Subcutaneous adipose tissue (tissue), 4 donors: ENCODE results near the gene MFF. TPM values are rescaled to one million over a fixed set of nuclear protein-coding genes. Genes with fewer than 3 reads are reported as not detected.

Experiments
- CTCF ChIP-seq: fragments of 450-650 bp; IDR thresholded peaks from one replicate; pipeline ENCODE4 v1.5.1; 2016; ENCODE audit warnings: low read depth, mild to moderate bottlenecking, control low read depth, antibody characterized with exemption, moderate library complexity
- total RNA-seq, 4 donors: library from RNA; depleted of rRNA; stranded (reverse); fragments of >200 nt; gene quantifications; one replicate each; pipeline ENCODE4 v1.1.0, GENCODE V29; 2016

MFF gene
- total RNA-seq, 4 donors from 2014 or later, result 90.9 to 135 (median 98.8) TPM

GRCh38 chr2:227296671-227297405 lies 28.2 kb upstream of the MFF start:
- no peak for TF ChIP-seq CTCF

DNA sequence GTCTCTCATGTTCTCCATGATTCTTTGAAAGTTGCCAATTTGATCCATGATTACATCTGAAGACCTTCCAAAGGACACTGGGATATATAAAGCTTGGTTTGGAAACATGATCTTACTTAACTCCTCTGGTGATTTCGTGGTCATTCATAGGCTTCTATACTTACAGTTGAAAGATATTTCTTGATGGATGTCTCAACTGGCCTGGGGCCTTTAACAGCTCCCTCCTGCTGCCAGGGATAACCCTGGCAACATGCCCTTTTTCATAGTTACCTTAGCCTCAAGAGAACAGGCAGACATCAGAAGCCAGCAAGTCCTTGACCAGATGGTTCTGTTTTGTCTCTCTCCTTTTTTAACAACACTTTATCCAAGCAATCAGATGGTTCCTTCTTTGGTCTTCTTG lies 23.5 kb upstream of the MFF start:
- TF ChIP-seq CTCF, result no peak

- no peak for TF ChIP-seq CTCF
Observed at GRCh38 chr2:227308784-227309183, 16.3 kb upstream of the MFF start.

GRCh38 chr2:227310756-227311110 lies 14.3 kb upstream of the MFF start:
- no peak for TF ChIP-seq CTCF

GRCh38 chr2:227311861-227312506 lies 13.1 kb upstream of the MFF start:
- TF ChIP-seq CTCF, result no peak

DNA sequence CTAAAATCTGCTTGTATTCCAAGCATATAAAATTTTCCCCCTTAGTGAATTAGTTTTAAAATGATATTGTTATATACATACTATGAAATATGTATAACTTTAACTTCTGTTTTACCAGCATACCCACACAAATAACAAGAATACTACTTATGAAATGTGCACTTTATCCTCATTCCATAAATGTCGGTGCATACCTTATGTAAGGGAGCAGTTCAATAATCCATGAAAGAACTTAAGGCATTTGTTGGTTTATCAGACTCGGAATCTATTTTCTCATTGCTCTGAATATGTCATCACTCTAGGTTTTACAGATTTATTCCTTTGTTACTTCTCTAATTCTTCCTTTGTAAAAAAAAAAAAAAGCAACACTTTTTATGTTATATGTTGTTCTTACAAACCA lies 12.5 kb upstream of the MFF start:
- TF ChIP-seq CTCF, result no peak

DNA sequence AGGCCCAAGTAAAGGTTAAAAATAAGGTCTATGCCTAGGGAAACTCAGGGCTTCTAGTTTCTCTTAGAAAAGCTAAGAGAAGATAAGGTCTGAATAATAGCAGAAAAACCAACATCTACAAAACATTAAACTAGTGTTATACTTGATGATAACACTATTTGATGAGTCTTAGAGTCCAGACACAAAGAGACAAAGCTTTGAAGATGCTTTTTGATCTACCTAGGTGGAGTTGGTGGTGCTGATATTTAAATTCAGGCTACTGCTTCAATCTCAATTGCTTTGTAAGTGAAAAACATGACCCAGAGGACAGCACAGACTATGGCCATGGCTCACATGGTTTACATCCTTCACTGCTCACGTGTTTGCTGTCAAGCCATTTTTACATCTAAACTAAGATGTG lies 11.7 kb upstream of the MFF start:
- TF ChIP-seq CTCF, result no peak
